SK-N-SH (cell line): Measurements from ENCODE around the gene PPIP5K2. TPM values are rescaled to one million over a fixed set of nuclear protein-coding genes. Genes with fewer than 3 reads are reported as not detected.

Experiments
- CTCF ChIA-PET: fragments of 300-600, 350-600 bp; formaldehyde crosslinking; extraction: SDS; loops from one replicate; lab custom pipeline; 2021; lab: Yijun Ruan, JAX
- POLR2A ChIA-PET: fragments of 350-600 bp; sonication (Branson Sonifier 250); formaldehyde crosslinking; extraction: SDS; loops from one replicate; lab custom pipeline; 2020; ENCODE audit warnings: antibody characterized with exemption, inconsistent platforms; lab: Yijun Ruan, JAX
- DNase-seq: peaks from one replicate; pipeline ENCODE4 v3.0.0; 2012
- H2AFZ ChIP-seq: fragments of 200-600 bp; sonication (generic); 2 replicates; pipeline ENCODE4 v1.8.1; 2016; ENCODE audit warnings: antibody characterized with exemption, mild to moderate bottlenecking, low read depth
- H3F3A ChIP-seq: fragments of 200-600 bp; sonication (generic); replicated peaks from 2 replicates; pipeline ENCODE3; 2016; ENCODE audit warnings: antibody characterized with exemption, mild to moderate bottlenecking; ENCODE audit not compliant: insufficient read depth
- H3K27ac ChIP-seq, 2 experiments: fragments of 200-500 bp in 1 of 2; fragments of 200-600 bp in 1 of 2; sonication (Bioruptor generic) in 1 of 2; sonication (generic), shearing (Covaris generic) in 1 of 2; 2 replicates each; pipeline versions ENCODE4 v1.5.1 to v1.6.1; 2014 to 2016; ENCODE audit warnings: low read depth in 2 of 2, inconsistent platforms in 1 of 2, low read length in 1 of 2, mild to moderate bottlenecking in 1 of 2, mixed read lengths in 1 of 2
- H3K27me3 ChIP-seq: fragments of 200-600 bp; sonication (generic), shearing (Covaris generic); 2 replicates; pipeline ENCODE4 v1.6.1; 2016; ENCODE audit warnings: mixed run types; ENCODE audit not compliant: insufficient read depth
- H3K36me3 ChIP-seq, 2 experiments: fragments of 200-500 bp in 1 of 2; fragments of 200-600 bp in 1 of 2; sonication (Bioruptor generic) in 1 of 2; sonication (generic) in 1 of 2; replicated peaks in 1 of 2; 2 replicates each; pipeline versions ENCODE3 to v1.5.1; 2014 to 2016; ENCODE audit warnings: low read length in 1 of 2, mild to moderate bottlenecking in 1 of 2; ENCODE audit not compliant: insufficient read depth in 2 of 2, control insufficient read depth in 1 of 2
- H3K4me1 ChIP-seq, 2 experiments: fragments of 200-500 bp in 1 of 2; fragments of 200-600 bp in 1 of 2; sonication (Bioruptor generic) in 1 of 2; sonication (generic), shearing (Covaris generic) in 1 of 2; 2 replicates each; pipeline versions ENCODE4 v1.5.1 to v1.6.1; 2014 to 2016; ENCODE audit warnings: low read depth in 1 of 2, low read length in 1 of 2, mixed run types in 1 of 2; ENCODE audit not compliant: insufficient read depth in 2 of 2, control insufficient read depth in 1 of 2
- H3K4me2 ChIP-seq: fragments of 200-600 bp; sonication (generic), shearing (Covaris generic); 2 replicates; pipeline ENCODE4 v1.6.1; 2017; ENCODE audit warnings: mixed run types
- H3K4me3 ChIP-seq, 2 experiments: fragments of 200-500 bp in 1 of 2; fragments of 200-600 bp in 1 of 2; sonication (Bioruptor generic) in 1 of 2; sonication (generic), shearing (Covaris generic) in 1 of 2; 2 replicates each; pipeline versions ENCODE4 v1.5.1 to v1.8.1; 2014 to 2016; ENCODE audit warnings: low read depth in 2 of 2, inconsistent platforms in 1 of 2, low read length in 1 of 2, mild to moderate bottlenecking in 1 of 2, mixed read lengths in 1 of 2, moderate library complexity in 1 of 2
- H3K79me2 ChIP-seq: fragments of 200-600 bp; sonication (generic); 2 replicates; pipeline ENCODE4 v1.8.1; 2017; ENCODE audit warnings: mild to moderate bottlenecking; ENCODE audit not compliant: insufficient read depth
- H3K9ac ChIP-seq: fragments of 200-600 bp; sonication (generic); 2 replicates; pipeline ENCODE4 v1.6.1; 2017; ENCODE audit warnings: mixed run types
- H3K9me2 ChIP-seq: fragments of 200-600 bp; sonication (generic); 2 replicates; pipeline ENCODE4 v1.6.1; 2017; ENCODE audit warnings: mixed run types
- H3K9me3 ChIP-seq: fragments of 200-600 bp; sonication (generic); 2 replicates; pipeline ENCODE4 v1.6.1; 2017; ENCODE audit warnings: mixed run types, mild to moderate bottlenecking, moderate library complexity
- H4K20me1 ChIP-seq: fragments of 200-600 bp; sonication (generic); 2 replicates; pipeline ENCODE4 v1.6.1; 2017; ENCODE audit warnings: mild to moderate bottlenecking, mixed run types; ENCODE audit not compliant: insufficient read depth
- CHD2 ChIP-seq: fragments of 150-350 bp; IDR thresholded peaks from 2 replicates; pipeline ENCODE4 v1.6.1; 2018; ENCODE audit warnings: low read length; ENCODE audit not compliant: partially characterized antibody
- EP300 ChIP-seq, 2 experiments: IDR thresholded peaks; 2 replicates each; pipeline versions ENCODE4 v1.4.0 to v1.6.1; 2012; ENCODE audit warnings: borderline replicate concordance in 1 of 2, low read depth in 1 of 2, low read length in 1 of 2
- FOSL2 ChIP-seq: IDR thresholded peaks from 2 replicates; pipeline ENCODE4 v1.4.0; 2012; ENCODE audit warnings: low read depth, mild to moderate bottlenecking, moderate library complexity, borderline replicate concordance
- FOXJ3 ChIP-seq: sonication (generic); formaldehyde crosslinking; IDR thresholded peaks from 2 replicates; pipeline ENCODE4 v1.5.1; 2020; ENCODE audit warnings: mild to moderate bottlenecking, missing genetic modification reagents
- FOXM1 ChIP-seq: IDR thresholded peaks from 2 replicates; pipeline ENCODE4 v1.4.0; 2012; ENCODE audit warnings: low read depth, mild to moderate bottlenecking
- JUND ChIP-seq: IDR thresholded peaks from 2 replicates; pipeline ENCODE4 v1.4.0; 2012
- MEF2A ChIP-seq: IDR thresholded peaks from 2 replicates; pipeline ENCODE4 v1.4.0; 2012; ENCODE audit warnings: low read depth, borderline replicate concordance
- NFIC ChIP-seq: IDR thresholded peaks from 2 replicates; pipeline ENCODE4 v1.4.0; 2012; ENCODE audit warnings: borderline replicate concordance
- NRF1 ChIP-seq: IDR thresholded peaks from 2 replicates; pipeline ENCODE4 v1.6.1; 2012; ENCODE audit warnings: low read depth, mild to moderate bottlenecking, low read length
- RCOR1 ChIP-seq: fragments of 150-350 bp; IDR thresholded peaks from 2 replicates; pipeline ENCODE4 v1.6.1; 2017; ENCODE audit warnings: antibody characterized with exemption, low read length
- TAF1 ChIP-seq: IDR thresholded peaks from 2 replicates; pipeline ENCODE4 v1.6.1; 2012; ENCODE audit warnings: low read depth, mild to moderate bottlenecking, low read length, moderate library complexity, borderline replicate concordance
- WGBS: methylation state at CpG from one replicate; pipeline ENCODE4 v1.1.6; 2017; ENCODE audit warnings: low lambda C conversion rate; 5-methylcytosine and 5-hydroxymethylcytosine counted together
- polyA plus RNA-seq, 3 experiments: library from polyadenylated mRNA; depleted of rRNA; stranded (reverse); fragments of >200 nt; gene quantifications; 2 replicates each; pipeline ENCODE4 v1.2.3, GENCODE V29; 2012
- TF ChIP-seq, protein P1 (sequence below): fragments of 200-600 bp; sonication (generic); IDR thresholded peaks from 2 replicates; pipeline ENCODE4 v1.6.1; 2017; ENCODE audit warnings: antibody characterized with exemption, mild to moderate bottlenecking, moderate library complexity
- TF ChIP-seq, protein P2 (sequence below): IDR thresholded peaks from 2 replicates; pipeline ENCODE4 v1.4.0; 2012; ENCODE audit warnings: low read depth, borderline replicate concordance
- TF ChIP-seq, protein P3 (sequence below): fragments of 150-350 bp; IDR thresholded peaks from 2 replicates; pipeline ENCODE4 v1.6.1; 2017; ENCODE audit warnings: antibody characterized with exemption, low read length, low read depth, borderline replicate concordance
- TF ChIP-seq, protein P4 (sequence below): fragments of 150-350 bp; IDR thresholded peaks from 2 replicates; pipeline ENCODE4 v1.6.1; 2016; ENCODE audit warnings: mild to moderate bottlenecking, low read depth, low read length

PPIP5K2 gene
- polyA plus RNA-seq, 1 of the 3 experiments (the other 2 are of a cell fraction), result 18.2 TPM

DNA sequence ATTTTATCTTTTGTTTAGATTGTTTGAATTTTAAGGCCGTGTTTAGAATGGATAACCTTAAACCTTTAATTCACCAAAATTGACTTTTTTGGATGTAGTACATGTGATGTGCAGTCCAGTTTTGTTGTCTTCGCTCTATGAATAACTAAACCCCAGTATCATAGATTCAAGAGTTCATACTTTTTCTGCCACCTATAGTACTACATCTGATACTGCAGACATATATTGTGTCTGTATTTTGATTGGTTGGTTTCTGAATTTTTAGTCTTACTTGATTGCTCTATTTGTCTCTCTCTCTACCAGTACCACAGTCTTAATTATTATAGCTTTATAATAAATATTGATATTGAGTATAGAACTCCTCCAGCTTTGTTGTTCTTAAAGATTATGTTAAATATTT is 58.1 kb downstream of the PPIP5K2 start:
- TF ChIP-seq FOSL2 (no peak), FOXM1 (no peak), FOXJ3 (CRISPR knock-in tag) (no peak), JUND (no peak), MEF2A (no peak), TAF1 (no peak), NFIC (no peak), RCOR1 (no peak)
- TF ChIP-seq, protein P1, sequence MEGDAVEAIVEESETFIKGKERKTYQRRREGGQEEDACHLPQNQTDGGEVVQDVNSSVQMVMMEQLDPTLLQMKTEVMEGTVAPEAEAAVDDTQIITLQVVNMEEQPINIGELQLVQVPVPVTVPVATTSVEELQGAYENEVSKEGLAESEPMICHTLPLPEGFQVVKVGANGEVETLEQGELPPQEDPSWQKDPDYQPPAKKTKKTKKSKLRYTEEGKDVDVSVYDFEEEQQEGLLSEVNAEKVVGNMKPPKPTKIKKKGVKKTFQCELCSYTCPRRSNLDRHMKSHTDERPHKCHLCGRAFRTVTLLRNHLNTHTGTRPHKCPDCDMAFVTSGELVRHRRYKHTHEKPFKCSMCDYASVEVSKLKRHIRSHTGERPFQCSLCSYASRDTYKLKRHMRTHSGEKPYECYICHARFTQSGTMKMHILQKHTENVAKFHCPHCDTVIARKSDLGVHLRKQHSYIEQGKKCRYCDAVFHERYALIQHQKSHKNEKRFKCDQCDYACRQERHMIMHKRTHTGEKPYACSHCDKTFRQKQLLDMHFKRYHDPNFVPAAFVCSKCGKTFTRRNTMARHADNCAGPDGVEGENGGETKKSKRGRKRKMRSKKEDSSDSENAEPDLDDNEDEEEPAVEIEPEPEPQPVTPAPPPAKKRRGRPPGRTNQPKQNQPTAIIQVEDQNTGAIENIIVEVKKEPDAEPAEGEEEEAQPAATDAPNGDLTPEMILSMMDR, result no peak
- TF ChIP-seq, protein P2, sequence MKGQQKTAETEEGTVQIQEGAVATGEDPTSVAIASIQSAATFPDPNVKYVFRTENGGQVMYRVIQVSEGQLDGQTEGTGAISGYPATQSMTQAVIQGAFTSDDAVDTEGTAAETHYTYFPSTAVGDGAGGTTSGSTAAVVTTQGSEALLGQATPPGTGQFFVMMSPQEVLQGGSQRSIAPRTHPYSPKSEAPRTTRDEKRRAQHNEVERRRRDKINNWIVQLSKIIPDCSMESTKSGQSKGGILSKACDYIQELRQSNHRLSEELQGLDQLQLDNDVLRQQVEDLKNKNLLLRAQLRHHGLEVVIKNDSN, result no peak
- Histone ChIP-seq H3K79me2 (no peaks in the 10 kb centered on the region), H3K9ac (no peak overlapping the region), H3K27ac (no peak overlapping the region), H3K4me2 (no peak overlapping the region), H3K9me3 (no peaks in the 10 kb centered on the region), H3K36me3 (peaks cover 74 to 76% of the 10 kb centered on the region in 2 experiments), H3F3A (no peaks in the 10 kb centered on the region), H4K20me1 (no peaks in the 10 kb centered on the region), H3K27me3 (no peaks in the 10 kb centered on the region), H3K4me3 (no peak overlapping the region), H2AFZ (no peak overlapping the region), H3K4me1 (no peaks in the 10 kb centered on the region), H3K9me2 (no peaks in the 10 kb centered on the region)
- POLR2A ChIA-PET, result no interaction called here
- CTCF ChIA-PET, result no interaction called here
- 99% methylated on average over 2 of the region's 2 CpGs for WGBS
- DNase-seq, result peak; percentile 0

DNA sequence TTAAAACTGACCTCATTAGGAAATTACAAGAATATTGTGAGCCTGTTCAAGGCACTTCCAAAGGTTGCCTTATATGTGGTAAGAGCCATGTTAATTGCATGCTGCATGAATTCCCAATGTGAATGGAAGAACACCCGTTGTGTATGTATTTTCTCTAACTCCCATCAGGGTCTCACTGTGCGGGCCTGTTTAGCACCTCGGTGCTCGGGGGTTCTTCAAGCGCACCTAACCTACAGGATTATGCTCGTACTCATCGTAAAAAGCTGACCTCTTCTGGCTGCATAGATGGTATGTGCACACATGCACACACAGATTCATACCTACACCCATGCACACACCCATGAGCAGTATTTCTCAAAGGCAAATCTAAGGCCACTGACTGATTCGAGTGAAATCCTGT is 66.1 kb downstream of the PPIP5K2 start:
- POLR2A ChIA-PET, result no interaction called here
- no peaks in the 10 kb centered on the region for H3K79me2 ChIP-seq
- no peak overlapping the region for H3K4me3 ChIP-seq
- no peak for TF ChIP-seq CHD2
- no peak for TF ChIP-seq EP300 (IDR thresholded peaks at IDR 0.05; ENCODE audit: borderline replicate concordance in 1 of 2, low read depth in 1 of 2, low read length in 1 of 2)
- TF ChIP-seq FOXM1, result no peak
- TF ChIP-seq, protein P3, sequence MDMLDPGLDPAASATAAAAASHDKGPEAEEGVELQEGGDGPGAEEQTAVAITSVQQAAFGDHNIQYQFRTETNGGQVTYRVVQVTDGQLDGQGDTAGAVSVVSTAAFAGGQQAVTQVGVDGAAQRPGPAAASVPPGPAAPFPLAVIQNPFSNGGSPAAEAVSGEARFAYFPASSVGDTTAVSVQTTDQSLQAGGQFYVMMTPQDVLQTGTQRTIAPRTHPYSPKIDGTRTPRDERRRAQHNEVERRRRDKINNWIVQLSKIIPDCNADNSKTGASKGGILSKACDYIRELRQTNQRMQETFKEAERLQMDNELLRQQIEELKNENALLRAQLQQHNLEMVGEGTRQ, result no peak
- TF ChIP-seq NRF1, result no peak
- TF ChIP-seq, protein P4, sequence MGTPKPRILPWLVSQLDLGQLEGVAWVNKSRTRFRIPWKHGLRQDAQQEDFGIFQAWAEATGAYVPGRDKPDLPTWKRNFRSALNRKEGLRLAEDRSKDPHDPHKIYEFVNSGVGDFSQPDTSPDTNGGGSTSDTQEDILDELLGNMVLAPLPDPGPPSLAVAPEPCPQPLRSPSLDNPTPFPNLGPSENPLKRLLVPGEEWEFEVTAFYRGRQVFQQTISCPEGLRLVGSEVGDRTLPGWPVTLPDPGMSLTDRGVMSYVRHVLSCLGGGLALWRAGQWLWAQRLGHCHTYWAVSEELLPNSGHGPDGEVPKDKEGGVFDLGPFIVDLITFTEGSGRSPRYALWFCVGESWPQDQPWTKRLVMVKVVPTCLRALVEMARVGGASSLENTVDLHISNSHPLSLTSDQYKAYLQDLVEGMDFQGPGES, result no peak
- H3K9me2 ChIP-seq, result no peaks in the 10 kb centered on the region
- H3K9ac ChIP-seq, result no peak overlapping the region
- H3F3A ChIP-seq, result peaks cover 6% of the 10 kb centered on the region
- no peak overlapping the region for H3K4me2 ChIP-seq
- CTCF ChIA-PET, result interaction anchor here (1.2 kb wide), 1 partner anchor 21 kb away, joined by 3 read pairs; no protein-coding TSS in a partner anchor
- H4K20me1 ChIP-seq, result no peaks in the 10 kb centered on the region
- no peaks in the 10 kb centered on the region for H3K4me1 ChIP-seq
- no peak for DNase-seq
- H3K9me3 ChIP-seq, result no peaks in the 10 kb centered on the region
- H3K27me3 ChIP-seq, result no peaks in the 10 kb centered on the region
- no peak overlapping the region for H3K27ac ChIP-seq
- WGBS, result 93% methylated on average over 8 of the region's 8 CpGs
- no peak overlapping the region for H2AFZ ChIP-seq
- H3K36me3 ChIP-seq, result peaks cover 75 to 88% of the 10 kb centered on the region in 2 experiments
